Myocyte (in vitro differentiated cells): Measurements from ENCODE around the gene SGMS1. TPM values are rescaled to one million over a fixed set of nuclear protein-coding genes. Genes with fewer than 3 reads are reported as not detected.
A peak's percentile ranks its signal among the peaks of the same experiment; 100 is the strongest.

Experiments
- DNase-seq: peaks from one replicate; pipeline ENCODE4 v3.0.0-alpha.2; 2012; ENCODE audit warnings: low read depth
- total RNA-seq: library from RNA; depleted of rRNA; stranded (reverse); fragments of >200 nt; gene quantifications from 2 replicates; pipeline ENCODE4 v1.2.3, GENCODE V29; 2014

Gene SGMS1
- total RNA-seq, 1 donor from 2014 or later: 44.0 TPM

GRCh38 chr10:50347394-50347802 lies 276.4 kb downstream of the SGMS1 start:
- peak; percentile 24 for DNase-seq

DNA sequence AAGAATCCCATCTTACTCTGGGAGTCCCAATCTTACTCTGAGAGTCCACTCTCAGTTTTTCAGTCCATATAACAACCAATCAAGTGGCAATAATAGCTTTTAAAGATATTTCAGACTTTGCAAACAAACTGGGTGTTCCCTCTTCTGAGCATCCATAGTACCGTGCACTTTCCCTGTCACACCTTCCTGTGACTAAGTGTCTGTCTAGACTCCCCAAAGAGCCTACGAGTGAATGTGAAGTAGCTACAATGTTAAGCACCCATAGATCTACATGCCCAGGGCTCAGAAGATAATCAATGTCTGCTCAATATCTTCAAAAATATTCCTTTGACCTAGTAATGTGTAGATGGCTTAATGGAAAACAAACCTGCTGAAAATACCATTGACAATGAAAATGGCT lies 276.8 kb downstream of the SGMS1 start:
- DNase-seq: no peak

DNA sequence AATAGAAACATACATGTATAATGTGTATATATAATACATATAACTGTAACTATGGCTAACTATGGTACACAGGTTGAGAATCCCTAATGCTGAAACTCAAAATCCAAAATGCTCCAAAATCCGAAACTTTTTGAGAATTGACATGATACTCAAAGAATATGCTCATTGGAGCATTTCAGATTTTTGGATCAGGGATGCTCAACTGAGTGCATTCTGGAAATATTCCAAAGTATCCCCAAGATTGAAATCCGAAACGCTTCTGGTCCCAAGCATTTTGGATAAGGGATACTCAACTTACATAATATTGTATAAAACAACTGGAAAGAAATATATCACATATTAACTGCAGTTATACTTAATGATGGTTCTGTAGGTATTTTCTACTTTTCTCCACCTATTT lies 278.2 kb downstream of the SGMS1 start:
- DNase-seq: no peak

DNA sequence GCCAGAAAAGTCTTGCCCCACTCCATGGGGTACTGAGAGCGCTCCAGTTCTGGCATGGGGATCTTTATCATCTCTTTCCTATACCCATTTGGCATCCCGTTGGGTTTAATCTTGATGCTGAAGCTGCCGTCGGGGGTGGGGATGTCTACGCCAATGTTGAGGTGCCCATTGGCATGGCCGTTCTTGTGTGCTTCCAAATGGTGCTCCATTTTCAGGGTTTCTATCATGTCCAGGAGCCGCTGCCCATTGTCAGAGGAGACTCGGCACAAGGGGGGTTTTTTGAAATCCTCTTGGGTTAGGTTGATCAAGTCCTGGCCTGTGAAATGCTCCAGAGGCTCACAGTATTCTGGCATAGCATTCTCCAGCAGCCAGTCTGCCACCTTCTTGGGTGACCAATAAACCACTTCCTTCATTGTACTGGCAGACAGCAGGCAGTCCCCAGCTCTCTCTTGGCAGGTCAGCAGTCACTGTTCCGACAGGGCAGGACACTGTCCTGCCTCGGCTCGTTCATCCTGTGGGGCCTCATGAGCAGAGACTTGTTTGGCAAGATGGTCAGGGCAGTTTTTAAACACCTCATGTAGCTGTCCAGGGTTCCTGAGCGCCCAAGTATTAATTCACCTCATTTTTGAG lies 279.9 kb downstream of the SGMS1 start:
- DNase-seq: no peak

GRCh38 chr10:50341987-50342386 lies 281.8 kb downstream of the SGMS1 start:
- DNase-seq: no peak

DNA sequence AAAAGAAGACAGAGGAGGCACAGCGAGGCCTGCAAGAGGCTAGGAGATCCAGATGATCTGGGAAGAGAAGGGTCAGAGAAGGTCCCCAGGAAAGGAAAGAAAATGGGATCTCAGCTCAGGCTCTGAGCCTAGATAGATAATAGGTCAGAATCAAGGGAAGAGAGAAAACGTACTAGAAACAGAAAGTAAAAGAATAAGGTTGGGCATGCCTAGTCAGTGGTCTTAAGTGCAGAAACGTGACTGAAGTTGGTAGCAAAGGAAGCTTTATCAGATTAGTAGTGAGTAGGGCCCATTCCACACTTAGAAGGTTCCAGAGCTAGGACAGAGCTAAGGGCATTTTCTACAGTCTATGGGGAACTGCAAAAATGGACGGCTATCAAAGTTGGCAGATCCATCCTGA lies 287.6 kb downstream of the SGMS1 start:
- no peak for DNase-seq

- DNase-seq: peak; percentile 78
Measured at GRCh38 chr10:50335397-50335796, 288.4 kb downstream of the SGMS1 start.

GRCh38 chr10:50334273-50334672 lies 289.5 kb downstream of the SGMS1 start:
- DNase-seq: no peak

GRCh38 chr10:50333872-50334271 lies 289.9 kb downstream of the SGMS1 start:
- no peak for DNase-seq

DNA sequence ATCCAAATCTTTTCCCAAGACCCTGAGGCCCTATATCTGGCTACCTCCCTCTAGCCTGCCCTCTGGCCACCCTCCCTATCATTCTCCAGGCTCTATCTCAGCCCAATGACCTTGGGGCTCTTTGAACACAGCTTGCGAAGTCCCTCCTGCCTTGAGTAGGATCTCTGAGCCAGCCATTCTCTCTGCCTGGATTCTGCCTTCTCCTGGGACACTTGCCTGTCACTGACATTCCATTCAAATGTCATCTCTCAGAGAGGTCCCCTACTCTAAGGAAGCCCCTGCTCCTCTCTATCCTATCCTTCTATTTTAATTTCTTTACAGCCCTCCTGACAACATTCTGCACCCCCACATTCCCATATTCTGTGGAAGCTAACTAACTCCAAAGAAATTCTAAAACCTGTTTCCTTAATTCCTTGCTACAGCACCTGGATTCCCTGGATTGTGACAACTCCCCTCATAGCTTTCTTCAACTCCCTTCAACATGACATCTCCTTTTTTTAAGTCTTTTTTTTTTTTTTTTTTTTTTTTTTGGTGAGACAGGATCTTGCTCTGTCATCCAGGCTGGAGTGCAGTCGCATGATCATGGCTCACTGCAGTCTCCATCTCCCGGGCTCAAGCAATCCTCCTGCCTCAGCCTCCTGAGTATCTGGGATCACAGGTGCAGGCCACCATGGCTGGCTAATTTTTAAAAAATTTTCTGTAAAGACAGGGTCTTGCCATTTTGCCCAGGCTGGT lies 291.5 kb downstream of the SGMS1 start:
- no peak for DNase-seq

- DNase-seq: no peak
Measured at GRCh38 chr10:50331486-50331885, 292.3 kb downstream of the SGMS1 start.

GRCh38 chr10:50326757-50327701 lies 296.7 kb downstream of the SGMS1 start:
- peak; percentile 83 for DNase-seq

- no peak for DNase-seq
Measured at GRCh38 chr10:50326172-50326555, 297.6 kb downstream of the SGMS1 start.

DNA sequence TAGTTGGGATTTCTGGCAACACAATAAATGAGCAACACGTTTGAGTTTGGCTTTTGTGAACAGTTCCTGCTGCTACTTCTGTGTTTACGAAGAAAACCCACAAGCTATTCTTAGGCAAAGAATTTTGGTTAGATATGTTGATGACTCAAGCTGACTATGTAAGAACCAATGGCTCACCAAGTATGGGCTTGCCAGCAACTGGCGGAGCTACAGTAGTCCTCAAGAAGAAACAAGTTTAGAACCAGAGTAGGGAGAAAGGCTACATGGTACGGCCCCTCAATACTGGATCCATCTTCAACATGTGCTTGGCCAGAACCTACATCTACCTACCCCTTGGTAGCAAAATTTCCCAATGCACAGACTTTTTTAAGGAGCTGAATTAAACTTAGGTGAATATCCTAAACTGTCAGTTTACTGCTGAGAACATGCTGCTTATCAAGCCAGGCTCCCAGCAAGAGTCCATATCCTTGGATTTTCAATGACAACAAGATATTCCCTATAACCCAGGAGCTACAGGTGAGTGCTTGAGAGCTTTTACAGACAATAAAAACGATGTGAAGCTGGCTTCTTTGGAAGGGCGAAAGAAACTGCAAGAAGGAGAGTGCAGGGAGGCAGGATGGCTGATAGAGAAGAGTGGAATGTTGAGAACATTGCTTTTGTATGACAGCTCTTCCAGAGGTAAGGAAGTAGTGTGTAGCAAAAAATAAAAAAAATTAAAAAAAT lies 298.1 kb downstream of the SGMS1 start:
- peak; percentile 96 for DNase-seq

DNA sequence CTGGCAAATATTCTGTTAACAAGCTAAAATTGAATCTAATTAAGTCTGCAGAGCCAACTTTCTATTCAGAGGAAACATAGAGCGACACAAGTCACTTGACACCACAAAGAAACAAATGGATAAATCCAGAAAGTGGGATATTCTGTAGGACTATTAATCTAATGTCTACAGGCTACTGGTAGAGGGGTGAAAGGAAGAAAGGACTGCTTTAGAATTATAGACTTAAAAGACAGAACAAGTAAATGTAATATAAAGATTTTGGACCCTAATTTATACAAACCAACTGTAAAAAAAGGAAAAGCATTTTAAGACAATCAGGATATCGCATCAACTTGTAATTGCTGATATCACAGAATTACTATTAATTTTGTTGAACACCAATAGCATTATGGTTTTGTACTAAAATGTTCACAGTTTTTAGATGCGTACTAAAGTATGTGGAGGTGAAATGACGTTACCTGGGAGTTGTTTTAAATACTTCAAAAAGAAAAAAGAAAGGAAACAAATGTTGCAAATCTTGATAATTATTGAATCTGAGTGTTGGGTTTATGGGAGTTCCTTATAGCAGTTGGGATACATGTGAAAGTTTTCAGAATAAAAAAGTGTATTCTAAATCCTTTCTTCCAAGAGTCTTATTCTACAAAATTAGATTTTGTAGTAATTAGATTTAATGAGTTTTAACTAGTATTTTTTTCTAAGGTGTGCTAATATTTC lies 298.9 kb downstream of the SGMS1 start:
- no peak for DNase-seq

- DNase-seq: no peak
Measured at GRCh38 chr10:50324046-50324445, 299.7 kb downstream of the SGMS1 start.

GRCh38 chr10:50322077-50322476 lies 301.7 kb downstream of the SGMS1 start:
- peak; percentile 38 for DNase-seq

DNA sequence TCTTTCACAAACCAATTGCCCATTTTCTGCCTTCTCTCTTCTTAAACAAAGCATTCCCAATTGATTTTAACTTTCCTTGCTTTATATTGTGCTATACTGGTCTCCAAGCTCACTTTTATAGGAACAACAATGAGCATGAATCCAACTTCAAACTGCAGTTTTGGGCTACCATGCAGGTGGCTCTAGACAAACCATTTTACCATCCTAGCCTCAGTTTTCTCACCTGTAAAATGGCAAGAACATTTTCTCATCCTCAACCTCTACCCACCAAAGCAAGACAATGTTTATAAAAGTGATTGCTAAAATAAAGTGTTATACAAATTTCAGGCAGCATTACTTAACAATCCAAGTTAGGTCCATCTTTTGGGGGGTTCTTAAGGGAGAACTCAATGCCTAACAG lies 305.6 kb downstream of the SGMS1 start:
- no peak for DNase-seq

GRCh38 chr10:50316695-50317648 lies 306.8 kb downstream of the SGMS1 start:
- DNase-seq: no peak
